HG03342 (cell line): Measurements from ENCODE around the gene TRPV5.

Source experiments
- ATAC-seq: cut with Tn5 transposase; IDR thresholded peaks from one replicate; pipeline ENCODE4 v1.9.1; 2021; ENCODE audit warnings: mild to moderate bottlenecking, moderate library complexity; ENCODE audit not compliant: unreplicated experiment

The TRPV5 gene

DNA sequence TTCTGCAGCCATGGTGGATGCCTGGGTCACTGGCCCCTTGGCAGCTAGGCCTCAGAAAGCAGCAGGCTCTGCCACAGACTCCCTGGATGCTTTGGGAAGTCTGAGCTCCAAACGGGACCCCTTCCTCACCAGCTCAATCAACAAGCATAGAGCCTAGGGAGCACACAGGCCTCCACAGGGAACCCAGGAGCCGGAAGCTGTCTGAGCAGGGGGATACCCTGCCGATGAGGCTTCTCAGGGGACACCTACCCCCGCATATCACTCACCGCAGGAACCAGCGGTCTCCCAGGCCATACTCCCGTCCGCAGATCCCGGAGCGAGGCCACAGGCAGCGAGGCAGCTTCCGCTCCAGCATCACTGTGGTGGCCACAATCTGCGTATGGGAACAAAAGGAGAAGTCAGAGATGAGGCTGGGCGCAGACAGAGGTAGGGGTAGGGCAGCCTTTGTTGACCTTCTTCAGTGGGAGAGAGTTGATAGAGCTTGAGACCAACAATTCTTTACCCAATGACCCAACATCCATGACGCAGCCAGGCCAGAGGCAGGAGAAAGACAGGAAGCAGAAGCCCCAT lies 61.4 kb downstream of the TRPV5 start:
- no peak for ATAC-seq

DNA sequence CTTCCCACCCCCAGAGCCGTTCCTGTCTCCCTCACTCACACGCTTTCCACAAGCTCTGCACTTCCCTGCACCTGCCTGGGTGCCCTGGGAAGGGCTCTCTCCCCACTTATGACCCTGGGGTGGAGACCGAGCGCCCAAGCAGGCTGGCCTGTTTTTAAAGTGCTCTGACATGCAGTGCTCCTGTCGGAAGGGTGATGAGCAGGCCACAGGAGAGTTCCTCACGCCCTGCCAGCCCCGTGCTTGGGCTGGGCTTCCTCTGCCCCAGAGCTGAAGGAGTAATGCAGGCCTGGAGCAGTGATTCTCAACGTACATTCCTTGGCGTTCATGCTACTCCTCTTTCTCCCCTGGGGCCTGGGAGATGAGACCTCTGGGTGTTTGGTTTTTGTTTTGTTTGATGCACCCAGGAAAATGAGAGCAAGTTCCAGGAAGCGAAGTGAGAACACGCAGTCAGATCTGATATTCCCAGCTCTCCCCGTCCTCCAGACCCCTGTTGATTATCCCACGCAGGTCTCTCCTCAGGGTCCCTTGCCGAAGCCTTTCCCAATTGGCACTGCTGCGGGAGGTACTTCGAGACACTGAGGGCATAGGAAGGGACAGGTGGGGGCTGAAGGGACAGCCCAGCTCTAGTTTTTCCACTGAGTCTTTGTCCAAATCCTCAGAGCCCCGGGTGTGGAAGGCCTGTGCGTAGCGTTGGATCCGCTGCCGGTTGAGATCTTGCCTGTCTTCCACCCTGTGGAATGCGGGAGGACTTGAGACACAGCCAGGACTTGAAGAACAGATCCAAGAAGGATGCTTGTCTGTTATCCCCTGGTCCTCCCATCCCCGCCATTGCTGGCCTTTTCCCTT lies 62.1 kb downstream of the TRPV5 start:
- no peak for ATAC-seq

DNA sequence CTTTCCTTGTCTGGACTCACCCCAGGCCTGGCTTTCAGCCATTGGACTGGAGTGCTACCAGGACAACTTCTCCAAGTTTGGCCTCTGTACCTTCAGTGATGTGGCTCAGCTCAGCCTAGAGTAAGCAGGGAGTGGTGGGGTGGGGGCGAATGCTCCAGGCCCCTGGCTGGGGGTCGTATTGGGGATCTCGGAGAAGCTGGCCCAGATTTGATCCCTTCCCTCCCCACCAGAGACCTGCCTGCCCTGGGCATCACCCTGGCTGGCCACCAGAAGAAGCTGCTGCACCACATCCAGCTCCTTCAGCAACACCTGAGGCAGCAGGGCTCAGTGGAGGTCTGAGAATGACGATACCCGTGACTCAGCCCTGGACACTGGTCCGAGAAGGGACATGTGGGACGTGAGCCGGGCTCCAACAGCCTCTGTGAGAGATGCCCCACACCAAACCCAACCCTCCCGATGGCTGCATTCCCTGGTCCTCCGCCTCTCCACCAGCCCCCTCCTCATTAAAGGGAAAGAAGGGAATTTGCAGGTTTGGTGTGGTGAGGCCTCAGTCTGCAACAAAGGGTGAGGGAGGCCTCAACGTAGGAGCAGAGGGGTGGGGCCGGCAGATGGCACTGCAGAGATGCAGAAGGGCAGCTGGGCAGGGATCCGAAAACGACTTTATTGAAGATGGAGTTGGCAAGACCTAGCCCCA lies 62.8 kb downstream of the TRPV5 start:
- ATAC-seq: no peak

DNA sequence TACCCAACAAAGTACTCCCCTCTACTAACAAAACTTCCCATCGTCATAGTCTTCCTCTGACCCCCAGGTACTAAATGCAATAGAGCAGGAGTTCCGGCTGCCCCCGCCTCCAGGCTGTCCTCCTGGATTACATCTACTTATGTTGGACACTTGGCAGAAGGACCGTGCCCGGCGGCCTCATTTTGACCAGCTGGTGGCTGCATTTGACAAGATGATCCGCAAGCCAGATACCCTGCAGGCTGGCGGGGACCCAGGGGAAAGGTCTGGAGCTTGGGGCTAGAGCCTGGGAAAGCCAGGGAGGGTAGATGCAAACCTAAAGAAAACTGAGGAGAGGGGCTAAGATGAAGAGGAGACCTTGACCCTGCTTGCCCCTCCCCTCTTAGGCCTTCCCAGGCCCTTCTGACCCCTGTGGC lies 63.4 kb downstream of the TRPV5 start:
- ATAC-seq: no peak

DNA sequence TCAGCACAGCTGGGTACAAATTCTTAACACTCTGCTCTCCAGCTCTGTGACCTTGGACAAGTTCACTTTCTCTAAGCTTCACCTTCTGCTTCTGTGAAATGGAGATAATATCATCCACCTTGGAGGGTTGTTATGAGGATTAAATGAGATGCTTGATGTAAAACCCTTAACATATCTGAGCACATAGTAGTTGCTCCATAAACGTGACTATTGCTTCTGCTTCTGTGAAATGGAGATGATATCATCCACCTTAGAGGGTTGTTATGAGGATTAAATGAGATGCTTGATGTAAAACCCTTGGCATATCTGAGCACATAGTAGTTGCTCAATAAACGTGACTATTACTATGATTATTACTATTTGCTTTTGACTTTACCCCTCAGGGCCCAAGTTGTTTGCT lies 64.1 kb downstream of the TRPV5 start:
- ATAC-seq: no peak

DNA sequence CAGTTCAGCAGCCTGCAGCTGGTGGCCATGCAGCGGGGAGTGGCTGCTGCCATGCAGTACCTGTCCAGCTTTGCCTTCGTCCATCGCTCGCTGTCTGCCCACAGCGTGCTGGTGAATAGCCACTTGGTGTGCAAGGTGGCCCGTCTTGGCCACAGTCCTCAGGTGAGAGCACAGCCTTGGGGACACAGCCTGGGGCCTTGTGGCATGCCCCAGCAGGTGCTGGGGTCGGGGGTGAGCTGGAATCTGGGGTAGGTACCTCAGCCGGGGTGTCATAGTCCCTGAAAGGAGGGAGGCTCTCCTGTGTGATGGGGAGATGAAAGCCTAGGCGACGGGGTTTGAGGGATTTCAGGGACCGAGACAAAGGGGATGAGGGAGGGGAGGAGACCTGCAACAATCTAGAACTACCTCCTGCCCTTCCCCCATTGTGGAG lies 64.5 kb downstream of the TRPV5 start:
- ATAC-seq: no peak

DNA sequence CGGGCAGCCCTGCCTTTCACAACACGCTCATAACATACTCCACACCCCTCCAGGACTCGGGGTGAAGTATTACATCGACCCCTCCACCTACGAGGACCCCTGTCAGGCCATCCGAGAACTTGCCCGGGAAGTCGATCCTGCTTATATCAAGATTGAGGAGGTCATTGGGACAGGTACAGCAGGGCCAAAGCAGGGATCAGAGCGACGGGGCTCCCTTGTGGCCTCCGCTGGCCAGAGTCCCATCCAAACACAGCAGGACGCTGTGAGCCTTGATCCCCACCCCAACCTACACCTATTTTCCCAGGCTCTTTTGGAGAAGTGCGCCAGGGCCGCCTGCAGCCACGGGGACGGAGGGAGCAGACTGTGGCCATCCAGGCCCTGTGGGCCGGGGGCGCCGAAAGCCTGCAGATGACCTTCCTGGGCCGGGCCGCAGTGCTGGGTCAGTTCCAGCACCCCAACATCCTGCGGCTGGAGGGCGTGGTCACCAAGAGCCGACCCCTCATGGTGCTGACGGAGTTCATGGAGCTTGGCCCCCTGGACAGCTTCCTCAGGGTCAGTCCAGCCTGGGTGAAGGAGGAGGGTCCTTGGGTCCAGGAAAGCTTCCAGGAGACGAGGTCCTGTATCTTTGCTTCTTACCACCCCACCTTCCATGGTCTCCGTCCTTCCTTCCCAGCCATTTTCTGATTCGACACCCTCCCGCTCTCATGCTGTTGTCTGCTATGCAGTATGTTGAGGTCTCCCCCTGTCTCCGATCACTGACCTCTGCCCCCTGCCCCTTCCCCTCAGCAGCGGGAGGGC lies 65.2 kb downstream of the TRPV5 start:
- no peak for ATAC-seq

DNA sequence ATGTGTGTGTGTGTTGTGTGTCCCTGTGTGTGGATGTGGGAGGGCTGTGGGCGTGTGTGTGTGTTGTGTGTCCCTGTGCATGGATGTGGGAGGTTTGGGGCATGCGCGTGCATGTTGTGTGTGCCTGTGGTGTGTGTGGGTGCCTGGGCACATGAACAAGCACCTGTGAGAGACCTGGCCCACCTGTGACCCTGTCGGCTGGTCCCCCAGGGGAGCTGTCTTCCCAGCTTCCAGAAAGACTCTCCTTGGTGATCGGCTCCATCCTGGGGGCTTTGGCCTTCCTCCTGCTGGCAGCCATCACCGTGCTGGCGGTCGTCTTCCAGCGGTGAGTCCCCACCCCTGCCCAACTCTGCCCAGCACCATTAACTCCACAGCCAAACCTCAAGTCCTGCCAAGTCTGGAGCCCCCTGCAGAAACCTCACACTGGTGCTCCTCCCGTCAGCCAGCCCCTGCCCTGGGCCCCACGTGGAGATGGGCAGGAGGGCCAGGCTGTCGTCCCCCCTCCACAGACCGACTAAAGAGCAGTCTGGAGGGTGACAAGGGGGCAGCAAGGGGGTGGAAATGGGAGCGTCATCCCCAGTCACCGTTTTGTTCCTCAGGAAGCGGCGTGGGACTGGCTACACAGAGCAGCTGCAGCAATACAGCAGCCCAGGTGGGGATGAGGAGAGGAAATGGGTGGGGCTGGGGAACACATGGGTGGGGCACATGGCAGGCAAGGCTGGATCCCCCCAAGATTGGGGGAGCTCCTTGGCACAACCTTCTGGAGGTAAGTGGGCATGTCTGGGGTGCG lies 66.0 kb downstream of the TRPV5 start:
- no peak for ATAC-seq

DNA sequence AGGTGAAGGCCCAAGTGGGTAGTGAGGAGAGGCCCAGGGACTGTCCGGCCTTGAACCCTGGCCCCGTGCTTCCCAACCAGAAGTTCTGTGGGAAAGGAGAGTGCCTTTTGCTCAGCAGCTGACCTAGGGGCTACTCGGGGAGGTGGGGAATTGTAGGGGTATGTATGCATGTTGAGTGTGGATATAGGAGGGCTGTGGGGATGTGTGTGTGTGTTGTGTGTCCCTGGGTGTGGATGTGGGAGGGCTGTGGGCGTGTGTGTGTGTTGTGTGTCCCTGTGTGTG lies 66.5 kb downstream of the TRPV5 start:
- no peak for ATAC-seq

DNA sequence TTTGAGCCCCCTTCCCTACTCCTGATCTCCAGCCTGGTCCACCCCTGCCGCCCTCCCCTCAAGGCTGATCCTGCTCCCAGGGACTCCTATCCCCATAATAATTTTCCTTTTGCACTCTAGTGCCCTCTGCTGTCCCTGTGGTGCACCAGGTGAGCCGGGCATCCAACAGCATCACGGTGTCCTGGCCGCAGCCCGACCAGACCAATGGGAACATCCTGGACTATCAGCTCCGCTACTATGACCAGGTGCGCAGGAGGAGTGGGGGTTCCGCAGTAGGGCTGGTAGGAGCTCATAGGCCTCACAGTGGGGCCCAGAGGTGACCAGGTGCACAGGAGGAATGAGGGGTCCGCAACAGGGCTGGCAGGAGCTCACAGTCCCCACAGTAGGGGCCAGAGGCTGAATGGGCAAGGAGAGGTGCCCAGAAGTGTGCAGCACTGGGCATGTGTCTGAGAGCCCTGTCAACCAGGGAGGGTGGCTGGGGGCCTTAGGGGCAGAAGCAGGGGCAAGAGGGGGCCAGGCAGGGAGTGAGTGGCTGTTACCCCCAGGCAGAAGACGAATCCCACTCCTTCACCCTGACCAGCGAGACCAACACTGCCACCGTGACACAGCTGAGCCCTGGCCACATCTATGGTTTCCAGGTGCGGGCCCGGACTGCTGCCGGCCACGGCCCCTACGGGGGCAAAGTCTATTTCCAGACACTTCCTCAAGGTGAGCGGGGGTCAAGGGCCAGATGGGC lies 67.0 kb downstream of the TRPV5 start:
- no peak for ATAC-seq

DNA sequence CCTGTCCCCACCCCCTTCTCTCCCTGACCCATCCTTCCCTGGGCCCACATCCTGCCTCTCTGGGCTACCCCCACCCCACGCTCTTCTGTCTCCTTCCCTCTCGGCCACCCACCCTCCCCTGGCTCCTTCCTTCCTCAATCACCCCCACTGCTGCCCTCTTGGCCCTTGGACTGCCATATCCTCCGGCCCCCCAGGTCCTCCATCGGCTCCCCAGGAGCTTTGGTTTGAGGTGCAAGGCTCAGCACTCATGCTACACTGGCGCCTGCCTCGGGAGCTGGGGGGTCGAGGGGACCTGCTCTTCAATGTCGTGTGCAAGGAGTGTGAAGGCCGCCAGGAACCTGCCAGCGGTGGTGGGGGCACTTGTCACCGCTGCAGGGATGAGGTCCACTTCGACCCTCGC lies 67.8 kb downstream of the TRPV5 start:
- no peak for ATAC-seq

DNA sequence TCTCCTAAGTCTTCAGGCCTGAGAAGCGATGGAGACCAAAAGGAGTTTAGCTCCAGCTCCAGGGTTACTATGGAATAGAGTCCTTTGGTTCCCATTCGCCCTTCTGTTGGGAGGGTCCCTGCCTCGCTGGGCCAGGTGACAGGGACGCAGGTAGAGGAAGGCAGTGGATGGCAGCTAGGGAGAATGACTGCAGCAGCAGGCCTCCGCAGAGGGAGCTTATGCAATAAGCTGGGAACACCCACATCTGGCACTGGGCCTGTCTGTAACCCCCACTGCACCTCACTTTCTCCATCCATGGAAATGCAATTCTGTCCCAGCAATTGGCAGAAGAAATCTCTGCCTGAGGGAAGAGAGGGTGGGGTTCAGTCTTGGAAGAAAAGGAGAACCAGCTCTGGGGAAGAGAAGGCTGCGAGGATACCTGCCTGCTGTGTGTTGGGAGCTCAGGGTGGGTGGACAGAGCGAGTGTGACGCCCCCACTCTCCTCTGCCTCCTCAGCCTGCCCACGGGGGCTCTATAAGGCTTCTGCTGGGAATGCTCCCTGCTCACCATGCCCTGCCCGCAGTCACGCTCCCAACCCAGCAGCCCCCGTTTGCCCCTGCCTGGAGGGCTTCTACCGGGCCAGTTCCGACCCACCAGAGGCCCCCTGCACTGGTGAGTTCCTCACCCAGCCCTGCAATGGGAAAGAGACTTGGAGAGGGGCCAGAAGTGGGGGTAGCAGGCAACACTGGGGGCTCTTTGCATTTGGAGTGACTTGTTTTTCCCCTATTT lies 68.4 kb downstream of the TRPV5 start:
- ATAC-seq: no peak

DNA sequence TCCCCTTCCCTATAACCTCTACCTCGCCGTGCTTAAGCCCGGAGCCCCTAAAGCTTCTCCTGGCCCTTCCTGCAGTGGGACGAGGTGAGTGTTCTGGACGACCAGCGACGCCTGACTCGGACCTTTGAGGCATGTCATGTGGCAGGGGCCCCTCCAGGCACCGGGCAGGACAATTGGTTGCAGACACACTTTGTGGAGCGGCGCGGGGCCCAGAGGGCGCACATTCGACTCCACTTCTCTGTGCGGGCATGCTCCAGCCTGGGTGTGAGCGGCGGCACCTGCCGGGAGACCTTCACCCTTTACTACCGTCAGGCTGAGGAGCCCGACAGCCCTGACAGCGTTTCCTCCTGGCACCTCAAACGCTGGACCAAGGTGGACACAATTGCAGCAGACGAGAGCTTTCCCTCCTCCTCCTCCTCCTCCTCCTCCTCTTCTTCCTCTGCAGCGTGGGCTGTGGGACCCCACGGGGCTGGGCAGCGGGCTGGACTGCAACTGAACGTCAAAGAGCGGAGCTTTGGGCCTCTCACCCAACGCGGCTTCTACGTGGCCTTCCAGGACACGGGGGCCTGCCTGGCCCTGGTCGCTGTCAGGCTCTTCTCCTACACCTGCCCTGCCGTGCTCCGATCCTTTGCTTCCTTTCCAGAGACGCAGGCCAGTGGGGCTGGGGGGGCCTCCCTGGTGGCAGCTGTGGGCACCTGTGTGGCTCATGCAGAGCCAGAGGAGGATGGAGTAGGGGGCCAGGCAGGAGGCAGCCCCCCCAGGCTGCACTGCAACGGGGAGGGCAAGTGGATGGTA lies 69.5 kb downstream of the TRPV5 start:
- no peak for ATAC-seq

DNA sequence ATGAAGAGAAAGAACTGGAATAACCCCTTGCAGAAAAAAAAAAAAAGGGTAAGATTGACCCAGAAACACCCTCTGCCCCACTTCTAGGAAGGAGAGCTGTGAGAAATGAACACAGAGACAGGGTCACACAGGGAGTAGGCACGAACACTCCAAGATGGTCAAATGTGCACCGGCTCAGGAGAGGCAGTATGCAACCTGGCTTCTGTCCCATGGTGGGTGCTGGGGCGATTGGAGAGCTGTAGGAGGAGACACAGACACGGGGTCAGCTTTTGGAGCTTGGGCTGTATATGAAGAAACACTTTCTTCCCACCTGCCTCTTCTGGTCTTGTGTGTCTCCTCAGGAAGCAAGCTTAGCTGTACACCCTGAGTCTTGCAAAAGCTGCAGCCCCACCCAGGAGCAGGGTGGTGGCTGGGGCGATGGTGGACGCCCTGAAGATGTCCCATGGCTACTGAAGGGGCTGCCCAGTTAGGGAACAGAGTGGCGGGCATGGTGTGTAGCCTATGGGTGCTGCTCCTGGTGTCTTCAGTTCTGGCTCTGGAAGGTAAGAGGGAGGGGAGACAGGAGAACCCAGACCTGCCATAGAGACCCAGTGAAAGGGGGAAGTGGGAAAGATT lies 70.7 kb downstream of the TRPV5 start:
- no peak for ATAC-seq

DNA sequence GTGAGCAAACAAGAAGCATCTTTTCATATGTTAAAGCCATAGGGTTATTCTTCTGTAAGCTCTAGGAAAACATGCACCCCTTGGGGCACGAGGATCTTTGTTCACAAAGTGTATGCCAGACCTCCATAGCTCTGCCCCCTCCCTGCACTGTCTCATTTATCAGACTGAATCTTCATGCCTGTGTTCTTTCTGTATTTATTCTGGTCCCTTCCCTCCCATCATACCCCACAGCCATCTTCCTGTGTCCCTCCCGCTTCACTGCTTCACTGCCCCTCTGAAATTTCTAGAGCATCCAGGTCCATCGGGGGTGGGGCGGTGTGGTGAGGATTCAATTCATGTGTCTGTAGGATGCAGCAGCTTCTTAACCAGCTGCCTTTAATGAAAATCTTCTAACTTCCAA lies 71.2 kb downstream of the TRPV5 start:
- no peak for ATAC-seq

DNA sequence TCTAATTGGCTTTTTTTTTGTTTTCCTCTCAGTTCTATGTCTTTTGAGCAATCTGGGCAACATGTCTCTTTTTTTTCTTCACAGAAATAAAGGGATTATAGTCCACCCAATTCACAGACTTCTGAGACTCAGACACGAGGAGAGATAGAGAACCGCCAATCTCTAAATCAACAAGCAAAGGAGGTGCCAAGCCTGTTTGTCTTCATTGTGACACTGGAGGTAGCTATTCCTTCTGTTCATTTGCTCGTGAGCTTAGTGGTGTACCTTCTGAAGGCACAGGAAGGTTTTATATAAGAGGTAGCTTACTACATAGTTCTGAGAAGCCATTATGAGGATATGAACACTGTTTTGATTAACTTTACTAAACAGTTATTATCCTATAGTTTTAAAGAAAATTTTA lies 72.6 kb downstream of the TRPV5 start:
- ATAC-seq: no peak

DNA sequence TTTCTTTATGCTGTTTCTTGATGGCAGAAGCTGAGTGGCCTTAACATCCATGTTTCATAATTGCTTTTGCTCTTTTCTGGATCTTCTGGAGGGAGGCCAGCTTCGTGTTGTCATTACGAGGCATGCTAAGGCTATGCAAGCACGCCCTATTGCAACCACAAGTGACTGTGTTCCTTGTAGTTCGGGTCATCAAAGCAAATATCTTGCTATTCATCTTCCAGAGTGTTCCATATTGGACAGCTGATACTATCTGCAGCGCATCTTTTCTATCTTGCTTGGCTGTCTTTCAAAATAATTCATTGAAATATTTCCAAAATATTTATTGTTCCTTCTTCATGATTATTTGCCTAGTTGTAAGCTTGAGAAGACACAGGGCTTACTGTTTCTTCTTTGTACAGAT lies 73.7 kb downstream of the TRPV5 start:
- no peak for ATAC-seq

DNA sequence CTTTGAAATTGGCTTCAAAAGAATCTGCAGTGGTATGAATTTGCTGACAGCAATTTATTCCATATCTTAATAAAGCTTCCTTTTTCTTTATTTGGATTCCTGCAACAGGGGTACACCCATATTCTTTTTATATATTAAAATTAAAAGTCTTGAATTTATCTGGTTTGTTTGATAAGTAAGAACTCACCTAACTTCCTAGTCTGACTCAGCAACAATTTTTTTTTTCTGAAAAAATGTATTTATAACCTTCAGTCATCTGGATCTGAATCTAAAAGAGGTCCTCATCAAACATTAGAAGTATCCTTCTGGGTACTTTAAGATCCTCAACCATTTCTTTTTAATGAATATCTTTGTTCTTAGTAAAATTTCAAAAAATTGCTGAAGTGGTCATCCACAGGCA lies 74.1 kb downstream of the TRPV5 start:
- ATAC-seq: no peak
